ENCODE data around the gene TMEM54. TPM values are rescaled to one million over a fixed set of nuclear protein-coding genes. Genes with fewer than 3 reads are reported as not detected.

The TMEM54 gene
- total and polyA plus RNA-seq, 9 of the 15 experiments (the other 6 are each of a cell fraction or from before 2014, with no cell fraction given) = 1.00 to 16.2 (median 8.2) TPM

GRCh38 chr1:32860566-32860965 is 40.6 kb downstream of the TMEM54 start:
- BruUV-seq (replicated peaks) = no TSS peak
- ATAC-seq = no peak
- in situ Hi-C loops (cut with MboI) = no loop called here
- intact Hi-C loops (cut with micrococcal nuclease) = no loop called here
- peaks cover 62% of the 10 kb centered on the region for H3K36me3 ChIP-seq (ENCODE audit: control insufficient read depth, insufficient read depth, low read length)
- ChIA-PET CTCF (ENCODE audit: low intra/inter-chr PET ratio) (interaction anchor here (0.7 kb wide), 1 partner anchor 303 kb away, joined by 4 read pairs; no protein-coding TSS in a partner anchor), POLR2A (interaction anchor here (0.6 to 1.3 kb wide), 3 partner anchors 12 to 132 kb away, joined by 3 read pairs; no protein-coding TSS in a partner anchor)
- no peak overlapping the region for H3K4me3 ChIP-seq
- no peaks in the 10 kb centered on the region for H4K20me1 ChIP-seq (replicated peaks; ENCODE audit: control insufficient read depth, insufficient read depth, low read length)
- no peak overlapping the region for H3K9ac ChIP-seq (ENCODE audit: insufficient read depth in 1 of 2, low read depth in 2 of 2, low read length in 2 of 2)
- FAIRE-seq = no peak
- peaks cover 0 to 3% of the 10 kb centered on the region in 2 experiments; a peak in 1 of 5 replicates for H3K4me1 ChIP-seq (replicated peaks in 1 of 2; ENCODE audit: control insufficient read depth in 2 of 2, insufficient read depth in 2 of 2, low read length in 2 of 2)
- DNase-seq (ENCODE audit: extremely low read depth in 1 of 4, low spot score in 3 of 4) = no peak
- H3K79me2 ChIP-seq (ENCODE audit: control insufficient read depth, insufficient read depth, low read length) = no peaks in the 10 kb centered on the region
- H3K9me1 ChIP-seq (ENCODE audit: control insufficient read depth, insufficient read depth, low read length) = no peaks in the 10 kb centered on the region
- no peaks in the 10 kb centered on the region for H3K27me3 ChIP-seq (ENCODE audit: control insufficient read depth in 2 of 2, insufficient read depth in 2 of 2, low read length in 2 of 2)
- H2AFZ ChIP-seq (ENCODE audit: low read depth, low read length) = no peak overlapping the region
- no peak overlapping the region for H3K4me2 ChIP-seq (ENCODE audit: insufficient read depth, low read length)
- no peak overlapping the region for H3K27ac ChIP-seq (ENCODE audit: extremely low read depth, low read depth, low read length)
- TF ChIP-seq SRSF9 (IDR thresholded peaks at IDR 0.05; ENCODE audit: borderline replicate concordance, low read depth, low read length) (no peak), ZNF444 (CRISPR knock-in tag; IDR thresholded peaks at IDR 0.05) (no peak), PRDM10 (IDR thresholded peaks at IDR 0.05; ENCODE audit: partially characterized antibody) (no peak)
- no peaks in the 10 kb centered on the region for H3K9me3 ChIP-seq (replicated peaks; ENCODE audit: control insufficient read depth, insufficient read depth, low read depth, low read length)

All from K562 (cell line).